T47D (cell line): ENCODE data around the gene MRPL47.

ENCODE experiments used
- DNase-seq, 2 experiments: peaks; one replicate each; pipeline versions ENCODE4 v3.0.0 to v3.0.0-alpha.2; 2011 to 2012; ENCODE audit warnings: low read depth in 1 of 2, low spot score in 1 of 2
- JUND ChIP-seq: IDR thresholded peaks from 2 replicates; pipeline ENCODE4 v1.6.1; 2012; ENCODE audit warnings: low read depth
- in situ Hi-C: cut with HindIII; loops from 2 replicates; pipeline ENCODE4 v1.10.0; 2016; ENCODE audit warnings: low sequenced_read_pairs, low pct_unique_long_range_greater_than_20kb

The MRPL47 gene

GRCh38 chr3:179563271-179563783 is 41.1 kb downstream of the MRPL47 start:
- DNase-seq = peak; percentile 77 to 94
- in situ Hi-C loops = no loop called here
- no peak for TF ChIP-seq JUND

- peak; percentile 100 for DNase-seq
- in situ Hi-C loops = no loop called here
- TF ChIP-seq JUND = no peak
Measured at GRCh38 chr3:179562591-179563270, 41.7 kb downstream of the MRPL47 start, which contains the start of gene ACTL6A. TSS of gene ACTL6A (plus strand) at chr3:179562926. CDS start at chr3:179563093, 167 bp downstream.

GRCh38 chr3:179560791-179561190 is 43.6 kb downstream of the MRPL47 start:
- no peak for TF ChIP-seq JUND
- in situ Hi-C loops = no loop called here
- DNase-seq = no peak

- no peak for TF ChIP-seq JUND
- DNase-seq = peak; percentile 85 to 92
- in situ Hi-C loops = no loop called here
Measured at GRCh38 chr3:179558742-179559364, 45.6 kb downstream of the MRPL47 start.

DNA sequence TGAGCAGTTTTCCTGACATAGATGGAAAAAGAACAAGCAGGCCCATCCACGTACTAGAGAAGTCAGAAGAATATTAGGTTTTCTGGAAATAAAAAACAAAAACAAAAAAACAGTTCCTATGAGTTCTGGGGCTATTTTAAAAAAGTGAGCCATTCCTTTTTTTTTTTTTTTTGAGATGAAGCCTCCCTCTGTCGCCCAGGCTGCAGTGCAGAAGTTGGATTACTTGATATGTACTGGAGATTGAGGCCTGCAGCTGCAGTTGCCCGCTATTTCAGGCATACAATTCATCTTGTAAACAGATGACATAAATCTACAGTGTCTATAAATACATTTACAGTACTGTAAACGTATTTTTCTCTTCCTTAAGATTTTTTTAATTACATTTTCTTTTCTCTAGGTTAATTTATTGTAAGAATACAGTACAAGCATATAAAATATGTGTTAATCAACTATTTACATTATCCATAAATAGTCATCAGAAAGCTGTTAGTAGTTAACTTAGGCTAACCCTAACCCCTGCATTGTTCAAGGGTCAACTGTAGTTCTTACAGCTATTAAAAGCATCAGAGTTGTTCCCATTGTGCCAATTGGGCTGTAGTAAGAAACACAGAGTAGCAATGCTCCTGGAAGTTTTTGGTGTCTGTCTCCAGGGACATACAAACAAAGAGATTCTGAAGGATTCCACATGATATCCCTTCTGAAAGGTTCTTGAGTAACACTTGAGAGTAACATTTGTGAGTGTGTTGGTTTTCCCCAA is 52.9 kb downstream of the MRPL47 start:
- in situ Hi-C loops = no loop called here
- no peak for DNase-seq
- no peak for TF ChIP-seq JUND

DNA sequence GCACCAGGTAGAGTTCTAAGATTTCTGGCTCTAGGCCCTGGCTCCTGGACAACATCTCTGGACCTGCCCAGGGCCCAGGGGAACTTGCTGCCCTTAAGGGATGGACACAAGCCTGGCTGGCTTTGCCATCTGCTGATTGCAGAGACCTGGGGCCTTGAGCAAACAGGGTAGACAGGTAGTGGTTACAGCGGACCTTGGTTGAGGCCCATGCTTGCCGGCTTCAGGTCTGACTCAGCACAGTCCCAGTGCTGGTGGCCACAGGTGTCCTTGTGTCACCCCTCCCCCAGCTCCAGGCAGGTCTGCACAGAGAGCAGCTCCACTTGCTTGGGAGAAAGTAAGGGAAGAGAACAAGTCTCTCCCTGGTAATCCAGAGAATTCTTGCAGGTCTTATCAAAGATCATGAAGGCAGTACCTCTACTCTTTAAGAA is 57.6 kb downstream of the MRPL47 start:
- in situ Hi-C loops = no loop called here
- no peak for DNase-seq
- no peak for TF ChIP-seq JUND

DNA sequence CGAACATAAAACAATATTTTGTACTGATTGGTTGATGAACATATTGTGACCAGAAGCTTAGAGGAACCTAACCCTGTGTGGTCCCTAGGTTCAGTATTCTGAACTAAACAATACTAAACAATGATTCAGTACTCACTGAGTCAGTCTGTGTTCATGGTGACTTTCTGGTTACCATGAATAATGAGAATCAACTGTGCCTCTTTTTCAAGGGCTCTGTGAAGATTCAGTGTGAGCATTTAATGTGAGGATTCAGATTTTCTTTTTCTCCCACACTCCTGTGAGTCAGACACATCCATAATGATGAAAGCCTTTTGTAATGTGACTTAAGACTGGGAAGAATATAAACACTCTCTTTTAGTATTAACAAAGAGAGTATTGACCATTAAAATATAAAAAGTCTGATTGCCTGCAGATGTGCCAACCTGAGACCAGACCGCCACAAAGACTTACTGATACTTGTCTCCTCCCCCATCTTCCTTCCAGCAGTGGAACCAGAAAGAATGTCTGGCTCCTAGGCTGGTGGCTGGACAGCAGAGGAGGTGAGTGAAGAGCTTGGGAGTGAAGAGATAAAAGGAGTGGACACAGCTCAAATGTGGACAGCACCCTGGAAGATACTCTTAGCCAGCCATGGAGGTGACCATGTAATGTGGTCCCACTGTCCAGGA is 59.3 kb downstream of the MRPL47 start:
- in situ Hi-C loops = no loop called here
- DNase-seq = no peak
- TF ChIP-seq JUND = no peak

GRCh38 chr3:179542375-179542774 is 62.1 kb downstream of the MRPL47 start:
- in situ Hi-C loops = no loop called here
- no peak for DNase-seq
- TF ChIP-seq JUND = no peak

- no peak for DNase-seq
- in situ Hi-C loops = no loop called here
- TF ChIP-seq JUND = no peak
Measured at GRCh38 chr3:179541596-179541995, 62.8 kb downstream of the MRPL47 start.

GRCh38 chr3:179541094-179541493 is 63.3 kb downstream of the MRPL47 start:
- no peak for DNase-seq
- TF ChIP-seq JUND = no peak
- in situ Hi-C loops = no loop called here
